ENCODE data around the gene AFF1.

GRCh38 chr4:87003266-87003665, 68.5 kb downstream of the AFF1 start:
- no peak for TF ChIP-seq POLR2A (IDR thresholded peaks at IDR 0.05)
- no peak for TF ChIP-seq CTCF (IDR thresholded peaks at IDR 0.05)

Data from esophagus squamous epithelium (tissue), 4 donors.